Right forelimb (tissue), 1 donor: Measurements from ENCODE around the gene RING1.

Experiments used
- DNase-seq: peaks from one replicate; pipeline ENCODE4 v3.0.0-alpha.2; 2018

The RING1 gene

GRCh38 chr6:33193619-33194018, 14.7 kb upstream of the RING1 start:
- DNase-seq, result no peak

- no peak for DNase-seq
Measured at GRCh38 chr6:33194431-33194979, 13.8 kb upstream of the RING1 start.

GRCh38 chr6:33195304-33196165, 12.8 kb upstream of the RING1 start:
- no peak for DNase-seq

- DNase-seq, result no peak
Measured at GRCh38 chr6:33197431-33198048, 10.8 kb upstream of the RING1 start.

GRCh38 chr6:33198159-33198852, 10.0 kb upstream of the RING1 start:
- no peak for DNase-seq

- DNase-seq, result no peak
Measured at GRCh38 chr6:33198853-33199436, 9.4 kb upstream of the RING1 start.

GRCh38 chr6:33199687-33200218, 8.5 kb upstream of the RING1 start:
- DNase-seq, result no peak

- DNase-seq, result peak; percentile 99
Measured at GRCh38 chr6:33200219-33201146, 7.8 kb upstream of the RING1 start, which contains the start of the genes RXRB and SLC39A7. Gene RXRB (minus strand): TSS chr6:33200665. CDS start chr6:33200476, 189 bp downstream. Gene SLC39A7 (plus strand): TSS chr6:33200867. CDS start chr6:33201246, 379 bp downstream.

GRCh38 chr6:33201147-33201545, 7.2 kb upstream of the RING1 start:
- DNase-seq, result no peak

- DNase-seq, result peak; percentile 25
Measured at GRCh38 chr6:33201935-33202334, 6.4 kb upstream of the RING1 start.

GRCh38 chr6:33202799-33203198, 5.5 kb upstream of the RING1 start:
- DNase-seq, result peak; percentile 38

- peak; percentile 31 for DNase-seq
Measured at GRCh38 chr6:33203443-33204164, 4.7 kb upstream of the RING1 start.

GRCh38 chr6:33204165-33204414, 4.2 kb upstream of the RING1 start:
- no peak for DNase-seq

- peak; percentile 93 for DNase-seq
Measured at GRCh38 chr6:33204415-33205190, 3.7 kb upstream of the RING1 start, which contains the start of gene HSD17B8. Gene HSD17B8 (plus strand): TSS chr6:33204655. CDS start chr6:33204669, 14 bp downstream.

GRCh38 chr6:33205191-33206026, 2.9 kb upstream of the RING1 start:
- peak; percentile 44 for DNase-seq

- DNase-seq, result peak; percentile 43
Measured at GRCh38 chr6:33206027-33206863, 2.1 kb upstream of the RING1 start.

- DNase-seq, result peak; percentile 43
Measured at GRCh38 chr6:33206864-33207551, 1.3 kb upstream of the RING1 start.
